Hepatocyte (in vitro differentiated cells): Measurements from ENCODE around the gene FOLR1.
"Not testable (repeated sequence)": the region's sequence is repeated elsewhere in the genome, so short reads cannot be mapped to it uniquely, and the experiment has no call there.

Experiments
- EZH2 ChIP-seq: fragments of 200-600 bp; sonication (generic); IDR thresholded peaks from 2 replicates; pipeline ENCODE4 v1.6.1; 2016; ENCODE audit warnings: antibody characterized with exemption, mild to moderate bottlenecking, borderline replicate concordance
- EZH2phosphoT487 ChIP-seq: fragments of 200-600 bp; sonication (generic); IDR thresholded peaks from one replicate; pipeline ENCODE4 v1.6.1; 2018; ENCODE audit warnings: antibody characterized with exemption, mild to moderate bottlenecking, low read depth, moderate library complexity; ENCODE audit not compliant: unreplicated experiment, severe bottlenecking
- TF ChIP-seq, protein P1 (sequence below): fragments of 200-600 bp; sonication (generic); IDR thresholded peaks from 2 replicates; pipeline ENCODE4 v1.5.1; 2016; ENCODE audit warnings: antibody characterized with exemption, mild to moderate bottlenecking; ENCODE audit not compliant: poor library complexity

DNA sequence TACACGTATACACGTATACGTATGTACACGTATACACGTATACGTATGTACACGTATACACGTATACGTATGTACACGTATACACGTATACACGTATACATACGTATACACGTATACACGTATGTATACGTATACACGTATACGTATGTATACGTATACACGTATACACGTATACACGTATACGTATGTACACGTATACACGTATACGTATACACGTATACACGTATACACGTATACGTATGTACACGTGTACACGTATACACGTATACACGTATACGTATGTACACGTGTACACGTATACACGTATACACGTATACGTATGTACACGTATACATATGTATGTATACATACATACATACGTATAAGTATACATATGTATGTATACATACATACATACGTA, 9.5 kb downstream of the FOLR1 start:
- TF ChIP-seq, protein P1, sequence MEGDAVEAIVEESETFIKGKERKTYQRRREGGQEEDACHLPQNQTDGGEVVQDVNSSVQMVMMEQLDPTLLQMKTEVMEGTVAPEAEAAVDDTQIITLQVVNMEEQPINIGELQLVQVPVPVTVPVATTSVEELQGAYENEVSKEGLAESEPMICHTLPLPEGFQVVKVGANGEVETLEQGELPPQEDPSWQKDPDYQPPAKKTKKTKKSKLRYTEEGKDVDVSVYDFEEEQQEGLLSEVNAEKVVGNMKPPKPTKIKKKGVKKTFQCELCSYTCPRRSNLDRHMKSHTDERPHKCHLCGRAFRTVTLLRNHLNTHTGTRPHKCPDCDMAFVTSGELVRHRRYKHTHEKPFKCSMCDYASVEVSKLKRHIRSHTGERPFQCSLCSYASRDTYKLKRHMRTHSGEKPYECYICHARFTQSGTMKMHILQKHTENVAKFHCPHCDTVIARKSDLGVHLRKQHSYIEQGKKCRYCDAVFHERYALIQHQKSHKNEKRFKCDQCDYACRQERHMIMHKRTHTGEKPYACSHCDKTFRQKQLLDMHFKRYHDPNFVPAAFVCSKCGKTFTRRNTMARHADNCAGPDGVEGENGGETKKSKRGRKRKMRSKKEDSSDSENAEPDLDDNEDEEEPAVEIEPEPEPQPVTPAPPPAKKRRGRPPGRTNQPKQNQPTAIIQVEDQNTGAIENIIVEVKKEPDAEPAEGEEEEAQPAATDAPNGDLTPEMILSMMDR, result not testable (repeated sequence)
- not testable (repeated sequence) for TF ChIP-seq EZH2, EZH2phosphoT487
